K562 (cell line): ENCODE results near the gene RUVBL2. TPM values are rescaled to one million over a fixed set of nuclear protein-coding genes. Genes with fewer than 3 reads are reported as not detected.

Experiments
- FOXK1 ChIP-seq: sonication (generic); formaldehyde crosslinking; IDR thresholded peaks from 2 replicates; pipeline ENCODE4 v1.8.0; 2022; ENCODE audit warnings: missing genetic modification reagents, mild to moderate bottlenecking, borderline replicate concordance
- HNRNPH1 ChIP-seq: fragments of 200-400 bp; formaldehyde crosslinking; optimal IDR thresholded peaks from 2 replicates; pipeline ENCODE3; 2017; ENCODE audit warnings: low read depth, mild to moderate bottlenecking, low read length, moderate library complexity
- NR2C1 ChIP-seq, 2 experiments: fragments of 450-650 bp; IDR thresholded peaks; 2 replicates each; pipeline ENCODE4 v1.6.1; 2017; ENCODE audit warnings: mild to moderate bottlenecking in 2 of 2, antibody characterized with exemption in 1 of 2, inconsistent platforms in 1 of 2, missing compliant biosample characterization in 1 of 2, missing genetic modification characterization in 1 of 2
- POLR2B ChIP-seq: fragments of 450-650 bp; IDR thresholded peaks from 2 replicates; pipeline ENCODE4 v1.6.1; 2018; ENCODE audit warnings: low read depth; ENCODE audit not compliant: partially characterized antibody
- POLR2G ChIP-seq: fragments of 200-400 bp; formaldehyde crosslinking; IDR thresholded peaks from 2 replicates; pipeline ENCODE4 v1.6.1; 2017; ENCODE audit warnings: low read depth, mild to moderate bottlenecking, antibody characterized with exemption, low read length, moderate library complexity
- STAT5A ChIP-seq: IDR thresholded peaks from 2 replicates; pipeline ENCODE4 v1.6.1; 2012; ENCODE audit warnings: low read length, inconsistent platforms, borderline replicate concordance
- TCF3 ChIP-seq: sonication (generic); formaldehyde crosslinking; IDR thresholded peaks from 2 replicates; pipeline ENCODE4 v1.4.0; 2020; ENCODE audit warnings: mild to moderate bottlenecking, missing genetic modification reagents
- THRAP3 ChIP-seq: fragments of 450-650 bp; IDR thresholded peaks from 2 replicates; pipeline ENCODE4 v1.6.1; 2016; ENCODE audit warnings: mild to moderate bottlenecking, inconsistent platforms, borderline replicate concordance
- ZBTB8A ChIP-seq: fragments of 450-650 bp; IDR thresholded peaks from 2 replicates; pipeline ENCODE4 v1.6.1; 2018; ENCODE audit warnings: mild to moderate bottlenecking, moderate library complexity; ENCODE audit not compliant: partially characterized antibody
- ZNF232 ChIP-seq: sonication (generic); formaldehyde crosslinking; IDR thresholded peaks from 2 replicates; pipeline ENCODE4 v1.8.0; 2022; ENCODE audit warnings: mild to moderate bottlenecking, missing genetic modification reagents
- ZNF408 ChIP-seq: fragments of 250-450 bp; sonication (Bioruptor Pico); IDR thresholded peaks from 2 replicates; pipeline ENCODE4 v1.4.0; 2020; ENCODE audit warnings: low read depth, mild to moderate bottlenecking, moderate library complexity
- ZNF57 ChIP-seq: fragments of 450-650 bp; formaldehyde crosslinking; IDR thresholded peaks from 2 replicates; pipeline ENCODE4 v1.4.0; 2020; ENCODE audit warnings: mild to moderate bottlenecking, moderate library complexity
- ZNF76 ChIP-seq: fragments of 250-450 bp; sonication (Bioruptor Pico); IDR thresholded peaks from 2 replicates; pipeline ENCODE4 v1.4.0; 2020; ENCODE audit warnings: mild to moderate bottlenecking, moderate library complexity, borderline replicate concordance
- polyA plus RNA-seq, 8 experiments: library from polyadenylated mRNA; depleted of rRNA in 4 of 8; stranded (reverse) in 5 of 8; unstranded in 3 of 8; fragments of >200 nt; fragmentation: Nextera tagmentation in 2 of 8; fragmentation: Illumina TruSeq in 1 of 8; extraction: Ambion mirVana in 2 of 8; extraction: Trizol in 1 of 8; gene quantifications; 2 replicates each; pipeline versions ENCODE4 v1.2.1 to v1.2.3, GENCODE V29; 2011 to 2014; ENCODE audit warnings: inconsistent platforms in 1 of 8, missing spikeins in 1 of 8
- total RNA-seq, 7 experiments: library from RNA; depleted of rRNA in 6 of 7; stranded (reverse); fragments of >200 nt in 6 of 7; fragmentation: Illumina TruSeq in 2 of 7; extraction: Trizol in 2 of 7; gene quantifications; 2 replicates each; pipeline versions ENCODE4 v1.2.1 to v1.2.3, GENCODE V29; 2011 to 2021; ENCODE audit warnings: low replicate concordance in 1 of 7
- TF ChIP-seq, protein P1 (sequence below): fragments of 250-450 bp; sonication (Bioruptor Pico); IDR thresholded peaks from 2 replicates; pipeline ENCODE4 v1.8.0; 2022; ENCODE audit warnings: moderate library complexity, mild to moderate bottlenecking, inconsistent platforms
- TF ChIP-seq, protein P2 (sequence below): fragments of 450-650 bp; formaldehyde crosslinking; IDR thresholded peaks from 2 replicates; pipeline ENCODE4 v1.4.0; 2020; ENCODE audit warnings: mild to moderate bottlenecking
- TF ChIP-seq, protein P3 (sequence below): IDR thresholded peaks from 3 replicates; pipeline ENCODE4 v1.6.1; 2011; ENCODE audit warnings: borderline replicate concordance, mild to moderate bottlenecking; ENCODE audit not compliant: insufficient read length, insufficient read depth
- TF ChIP-seq, protein P4 (sequence below): fragments of 450-650 bp; IDR thresholded peaks from 2 replicates; pipeline ENCODE4 v1.6.1; 2016; ENCODE audit warnings: mild to moderate bottlenecking

The RUVBL2 gene
- total and polyA plus RNA-seq, 9 of the 15 experiments (the other 6 are each of a cell fraction or from before 2014, with no cell fraction given), result 71.4 to 453 (median 237) TPM

- TF ChIP-seq, protein P1, sequence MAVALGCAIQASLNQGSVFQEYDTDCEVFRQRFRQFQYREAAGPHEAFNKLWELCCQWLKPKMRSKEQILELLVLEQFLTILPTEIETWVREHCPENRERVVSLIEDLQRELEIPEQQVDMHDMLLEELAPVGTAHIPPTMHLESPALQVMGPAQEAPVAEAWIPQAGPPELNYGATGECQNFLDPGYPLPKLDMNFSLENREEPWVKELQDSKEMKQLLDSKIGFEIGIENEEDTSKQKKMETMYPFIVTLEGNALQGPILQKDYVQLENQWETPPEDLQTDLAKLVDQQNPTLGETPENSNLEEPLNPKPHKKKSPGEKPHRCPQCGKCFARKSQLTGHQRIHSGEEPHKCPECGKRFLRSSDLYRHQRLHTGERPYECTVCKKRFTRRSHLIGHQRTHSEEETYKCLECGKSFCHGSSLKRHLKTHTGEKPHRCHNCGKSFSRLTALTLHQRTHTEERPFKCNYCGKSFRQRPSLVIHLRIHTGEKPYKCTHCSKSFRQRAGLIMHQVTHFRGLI, result no peak
- TF ChIP-seq, protein P2, sequence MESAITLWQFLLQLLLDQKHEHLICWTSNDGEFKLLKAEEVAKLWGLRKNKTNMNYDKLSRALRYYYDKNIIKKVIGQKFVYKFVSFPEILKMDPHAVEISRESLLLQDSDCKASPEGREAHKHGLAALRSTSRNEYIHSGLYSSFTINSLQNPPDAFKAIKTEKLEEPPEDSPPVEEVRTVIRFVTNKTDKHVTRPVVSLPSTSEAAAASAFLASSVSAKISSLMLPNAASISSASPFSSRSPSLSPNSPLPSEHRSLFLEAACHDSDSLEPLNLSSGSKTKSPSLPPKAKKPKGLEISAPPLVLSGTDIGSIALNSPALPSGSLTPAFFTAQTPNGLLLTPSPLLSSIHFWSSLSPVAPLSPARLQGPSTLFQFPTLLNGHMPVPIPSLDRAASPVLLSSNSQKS, result no peak
- TF ChIP-seq FOXK1 (CRISPR knock-in tag), result no peak
- TF ChIP-seq ZNF232 (CRISPR knock-in tag), result no peak
- no peak for TF ChIP-seq STAT5A
- TF ChIP-seq POLR2B, result no peak
- peak; percentile 61; the same call in 1 of the 2 replicates for TF ChIP-seq POLR2G
- no peak for TF ChIP-seq THRAP3
- no peak for TF ChIP-seq ZNF76
- TF ChIP-seq, protein P3, sequence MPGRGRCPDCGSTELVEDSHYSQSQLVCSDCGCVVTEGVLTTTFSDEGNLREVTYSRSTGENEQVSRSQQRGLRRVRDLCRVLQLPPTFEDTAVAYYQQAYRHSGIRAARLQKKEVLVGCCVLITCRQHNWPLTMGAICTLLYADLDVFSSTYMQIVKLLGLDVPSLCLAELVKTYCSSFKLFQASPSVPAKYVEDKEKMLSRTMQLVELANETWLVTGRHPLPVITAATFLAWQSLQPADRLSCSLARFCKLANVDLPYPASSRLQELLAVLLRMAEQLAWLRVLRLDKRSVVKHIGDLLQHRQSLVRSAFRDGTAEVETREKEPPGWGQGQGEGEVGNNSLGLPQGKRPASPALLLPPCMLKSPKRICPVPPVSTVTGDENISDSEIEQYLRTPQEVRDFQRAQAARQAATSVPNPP, result no peak
- TF ChIP-seq HNRNPH1, result no peak
- TF ChIP-seq, protein P4, sequence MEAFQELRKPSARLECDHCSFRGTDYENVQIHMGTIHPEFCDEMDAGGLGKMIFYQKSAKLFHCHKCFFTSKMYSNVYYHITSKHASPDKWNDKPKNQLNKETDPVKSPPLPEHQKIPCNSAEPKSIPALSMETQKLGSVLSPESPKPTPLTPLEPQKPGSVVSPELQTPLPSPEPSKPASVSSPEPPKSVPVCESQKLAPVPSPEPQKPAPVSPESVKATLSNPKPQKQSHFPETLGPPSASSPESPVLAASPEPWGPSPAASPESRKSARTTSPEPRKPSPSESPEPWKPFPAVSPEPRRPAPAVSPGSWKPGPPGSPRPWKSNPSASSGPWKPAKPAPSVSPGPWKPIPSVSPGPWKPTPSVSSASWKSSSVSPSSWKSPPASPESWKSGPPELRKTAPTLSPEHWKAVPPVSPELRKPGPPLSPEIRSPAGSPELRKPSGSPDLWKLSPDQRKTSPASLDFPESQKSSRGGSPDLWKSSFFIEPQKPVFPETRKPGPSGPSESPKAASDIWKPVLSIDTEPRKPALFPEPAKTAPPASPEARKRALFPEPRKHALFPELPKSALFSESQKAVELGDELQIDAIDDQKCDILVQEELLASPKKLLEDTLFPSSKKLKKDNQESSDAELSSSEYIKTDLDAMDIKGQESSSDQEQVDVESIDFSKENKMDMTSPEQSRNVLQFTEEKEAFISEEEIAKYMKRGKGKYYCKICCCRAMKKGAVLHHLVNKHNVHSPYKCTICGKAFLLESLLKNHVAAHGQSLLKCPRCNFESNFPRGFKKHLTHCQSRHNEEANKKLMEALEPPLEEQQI, result no peak
- no peak for TF ChIP-seq ZBTB8A
- TF ChIP-seq TCF3, result no peak
- no peak for TF ChIP-seq NR2C1 (IDR thresholded peaks at IDR 0.05)
- 0 out of 2 replicates have a peak, but pooled peaks have one; percentile 13 for TF ChIP-seq NR2C1 (tag; IDR thresholded peaks at IDR 0.05)
- TF ChIP-seq ZNF408 (CRISPR knock-in tag), result no peak
- TF ChIP-seq ZNF57 (CRISPR knock-in tag), result no peak
Observed at GRCh38 chr19:49014123-49014869, 20.6 kb downstream of the RUVBL2 start (continued).
